ENCODE measurements around the gene MAP4K2.

MAP4K2 gene

GRCh38 chr11:64841592-64842365 lies 38.8 kb upstream of the MAP4K2 start:
- H3K4me1 ChIP-seq = no peaks in the 10 kb centered on the region
- no peak overlapping the region for H3K27ac ChIP-seq
- TF ChIP-seq, protein P1, sequence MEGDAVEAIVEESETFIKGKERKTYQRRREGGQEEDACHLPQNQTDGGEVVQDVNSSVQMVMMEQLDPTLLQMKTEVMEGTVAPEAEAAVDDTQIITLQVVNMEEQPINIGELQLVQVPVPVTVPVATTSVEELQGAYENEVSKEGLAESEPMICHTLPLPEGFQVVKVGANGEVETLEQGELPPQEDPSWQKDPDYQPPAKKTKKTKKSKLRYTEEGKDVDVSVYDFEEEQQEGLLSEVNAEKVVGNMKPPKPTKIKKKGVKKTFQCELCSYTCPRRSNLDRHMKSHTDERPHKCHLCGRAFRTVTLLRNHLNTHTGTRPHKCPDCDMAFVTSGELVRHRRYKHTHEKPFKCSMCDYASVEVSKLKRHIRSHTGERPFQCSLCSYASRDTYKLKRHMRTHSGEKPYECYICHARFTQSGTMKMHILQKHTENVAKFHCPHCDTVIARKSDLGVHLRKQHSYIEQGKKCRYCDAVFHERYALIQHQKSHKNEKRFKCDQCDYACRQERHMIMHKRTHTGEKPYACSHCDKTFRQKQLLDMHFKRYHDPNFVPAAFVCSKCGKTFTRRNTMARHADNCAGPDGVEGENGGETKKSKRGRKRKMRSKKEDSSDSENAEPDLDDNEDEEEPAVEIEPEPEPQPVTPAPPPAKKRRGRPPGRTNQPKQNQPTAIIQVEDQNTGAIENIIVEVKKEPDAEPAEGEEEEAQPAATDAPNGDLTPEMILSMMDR (IDR thresholded peaks at IDR 0.05) = no peak
- H3K4me2 ChIP-seq (ENCODE audit: low read length) = no peak overlapping the region
- H3K36me3 ChIP-seq (ENCODE audit: control insufficient read depth, insufficient read depth, low read length) = no peaks in the 10 kb centered on the region
- H2AFZ ChIP-seq = no peak overlapping the region
- H3K4me3 ChIP-seq (ENCODE audit: low read depth, low read length) = no peak overlapping the region
- H3K9me3 ChIP-seq (ENCODE audit: control insufficient read depth, low read length) = no peaks in the 10 kb centered on the region
- H3K79me2 ChIP-seq = no peaks in the 10 kb centered on the region
- no peaks in the 10 kb centered on the region for H3K27me3 ChIP-seq (ENCODE audit: control insufficient read depth, insufficient read depth, low read length)
- H3K9ac ChIP-seq = no peak overlapping the region

GRCh38 chr11:64839887-64840782 lies 37.1 kb upstream of the MAP4K2 start:
- H2AFZ ChIP-seq = no peak overlapping the region
- no peak overlapping the region for H3K4me2 ChIP-seq (ENCODE audit: low read length)
- TF ChIP-seq, protein P1 (IDR thresholded peaks at IDR 0.05) = no peak
- H3K9me3 ChIP-seq (ENCODE audit: control insufficient read depth, low read length) = no peaks in the 10 kb centered on the region
- no peaks in the 10 kb centered on the region for H3K36me3 ChIP-seq (ENCODE audit: control insufficient read depth, insufficient read depth, low read length)
- no peaks in the 10 kb centered on the region for H3K79me2 ChIP-seq
- H3K27ac ChIP-seq = no peak overlapping the region
- H3K4me1 ChIP-seq = no peaks in the 10 kb centered on the region
- H3K9ac ChIP-seq = no peak overlapping the region
- H3K4me3 ChIP-seq (ENCODE audit: low read depth, low read length) = no peak overlapping the region
- H3K27me3 ChIP-seq (ENCODE audit: control insufficient read depth, insufficient read depth, low read length) = no peaks in the 10 kb centered on the region

- Histone ChIP-seq H3K4me3 (ENCODE audit: low read depth, low read length) (no peak overlapping the region), H3K79me2 (no peaks in the 10 kb centered on the region)
- TF ChIP-seq, protein P1 (IDR thresholded peaks at IDR 0.05) = no peak
Measured at GRCh38 chr11:64839335-64839734, 36.3 kb upstream of the MAP4K2 start.

DNA sequence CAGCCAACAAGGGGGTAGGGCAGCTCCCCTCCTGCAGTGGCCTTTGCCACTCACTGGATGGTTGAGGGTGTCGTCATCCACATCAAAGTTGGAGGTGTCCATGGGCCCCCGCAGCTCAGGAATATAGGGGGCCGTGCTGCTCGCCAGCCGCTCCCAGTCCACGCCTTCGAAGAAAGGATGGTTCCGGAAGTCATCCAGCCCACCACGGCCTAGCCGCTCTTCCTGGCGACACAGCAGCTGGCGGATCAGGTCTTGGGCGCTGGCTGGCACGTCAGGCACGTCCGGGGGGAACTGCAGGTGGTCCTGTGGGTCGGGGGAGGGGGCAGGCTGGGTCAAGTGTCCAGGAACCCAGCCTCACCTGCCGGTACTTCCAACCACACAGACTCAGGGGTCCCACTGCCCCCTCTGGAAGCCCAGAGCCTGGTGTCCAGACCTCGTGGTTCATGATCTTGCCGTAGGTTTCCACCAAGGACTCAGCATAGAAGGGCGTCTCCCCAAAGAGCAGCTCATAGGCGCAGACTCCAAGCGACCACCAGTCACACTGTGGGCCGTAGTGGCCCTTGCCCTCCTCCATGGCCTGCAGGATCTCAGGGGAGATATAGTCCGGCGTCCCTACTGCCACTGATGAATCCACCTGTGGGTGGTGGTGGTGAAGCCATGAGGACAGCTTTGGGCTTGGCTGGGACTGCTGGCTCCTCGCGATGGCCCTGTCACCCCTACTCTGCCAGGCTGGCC lies 35.8 kb upstream of the MAP4K2 start:
- H3K9ac ChIP-seq = no peak overlapping the region
- H2AFZ ChIP-seq = no peak overlapping the region
- no peaks in the 10 kb centered on the region for H3K4me1 ChIP-seq
- TF ChIP-seq, protein P1 (IDR thresholded peaks at IDR 0.05) = no peak
- H3K36me3 ChIP-seq (ENCODE audit: control insufficient read depth, insufficient read depth, low read length) = no peaks in the 10 kb centered on the region
- H3K79me2 ChIP-seq = no peaks in the 10 kb centered on the region
- no peaks in the 10 kb centered on the region for H3K9me3 ChIP-seq (ENCODE audit: control insufficient read depth, low read length)
- no peak overlapping the region for H3K4me3 ChIP-seq (ENCODE audit: low read depth, low read length)
- H3K27ac ChIP-seq = no peak overlapping the region
- no peaks in the 10 kb centered on the region for H3K27me3 ChIP-seq (ENCODE audit: control insufficient read depth, insufficient read depth, low read length)
- H3K4me2 ChIP-seq (ENCODE audit: low read length) = no peak overlapping the region

More at GRCh38 chr11:64839335-64839734, 36.3 kb upstream of the MAP4K2 start:
- Histone ChIP-seq H3K36me3 (ENCODE audit: control insufficient read depth, insufficient read depth, low read length) (no peaks in the 10 kb centered on the region), H3K9ac (no peak overlapping the region), H3K4me2 (ENCODE audit: low read length) (no peak overlapping the region), H3K4me1 (no peaks in the 10 kb centered on the region), H3K27ac (no peak overlapping the region), H2AFZ (no peak overlapping the region), H3K9me3 (ENCODE audit: control insufficient read depth, low read length) (no peaks in the 10 kb centered on the region), H3K27me3 (ENCODE audit: control insufficient read depth, insufficient read depth, low read length) (no peaks in the 10 kb centered on the region)
